AG20443 (cell line): ENCODE data around the gene AP1M1.

Source experiments
- DNase-seq: peaks from one replicate; pipeline ENCODE4 v3.0.0; 2012; ENCODE audit warnings: low spot score, mixed read lengths

AP1M1 gene

DNA sequence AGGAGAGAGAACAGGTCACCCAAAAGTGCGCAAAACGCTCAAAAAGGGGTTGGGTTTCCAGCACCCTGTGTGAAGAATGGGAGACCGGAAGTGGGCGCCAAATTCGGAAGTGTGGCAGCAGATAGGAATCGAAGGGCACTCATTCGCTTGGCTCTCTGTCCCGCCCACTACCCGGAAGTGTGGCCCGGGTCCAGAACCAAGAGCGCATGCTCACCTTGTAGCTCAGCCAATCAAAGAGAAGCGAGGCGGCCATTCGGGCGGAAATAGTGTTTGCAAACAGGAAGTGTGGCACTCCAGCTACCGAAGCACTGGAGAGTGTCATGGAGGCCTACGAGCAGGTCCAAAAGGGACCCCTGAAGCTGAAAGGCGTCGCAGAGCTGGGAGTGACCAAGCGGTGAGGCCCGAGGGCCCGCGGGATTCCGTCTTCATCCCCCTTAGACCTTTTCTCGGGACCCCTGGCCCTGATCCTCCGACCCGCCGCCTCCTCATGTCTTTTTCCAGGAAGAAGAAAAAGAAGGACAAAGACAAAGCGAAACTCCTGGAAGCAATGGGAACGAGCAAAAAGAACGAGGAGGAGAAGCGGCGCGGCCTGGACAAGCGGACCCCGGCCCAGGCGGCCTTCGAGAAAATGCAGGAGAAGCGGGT, 12.5 kb upstream of the AP1M1 start, which contains the start of gene FAM32A:
Gene FAM32A, plus strand, starts transcription at position 288 of the 645 bp plus-strand sequence. Its CDS starts 33 bp downstream, at position 321.
- DNase-seq = peak; percentile 98

DNA sequence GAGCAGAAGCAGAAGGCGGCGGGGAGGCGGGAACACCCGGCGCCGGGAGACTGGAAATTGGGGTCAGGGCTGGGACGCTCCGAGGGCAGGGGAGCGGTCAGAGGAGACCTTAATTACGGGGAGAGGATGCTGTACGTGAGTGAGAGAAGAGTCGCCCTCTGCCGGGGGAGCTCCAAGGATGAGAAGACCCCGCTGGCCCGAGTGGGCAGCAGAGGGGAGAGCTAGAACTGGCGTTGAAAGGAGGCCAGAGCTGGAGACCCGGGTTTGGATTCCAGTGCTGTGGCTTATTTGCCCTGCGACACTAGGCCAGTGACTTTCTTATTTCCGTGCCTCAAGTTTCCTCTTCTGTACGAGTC, 12.0 kb upstream of the AP1M1 start:
- peak; percentile 55 for DNase-seq

DNA sequence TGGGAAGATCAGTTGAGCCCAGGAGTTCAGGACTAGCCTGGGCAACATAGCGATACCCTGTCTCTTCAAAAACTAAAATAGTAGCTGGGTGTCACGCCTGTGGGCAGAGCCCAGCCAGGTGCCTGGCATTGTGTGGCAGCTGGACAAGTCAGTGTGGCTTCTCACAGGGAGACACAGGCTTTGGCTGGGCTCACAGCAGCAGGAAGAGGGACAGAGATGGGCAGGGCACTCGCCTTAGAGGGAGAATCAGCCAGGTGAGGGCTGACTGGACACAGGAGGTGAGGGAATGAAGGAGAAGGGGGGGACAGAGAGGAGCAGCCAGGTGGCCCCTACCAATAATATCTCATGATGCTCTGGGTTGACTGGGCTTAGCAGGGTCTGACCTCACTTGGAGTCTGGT, 9.2 kb upstream of the AP1M1 start:
- no peak for DNase-seq

DNA sequence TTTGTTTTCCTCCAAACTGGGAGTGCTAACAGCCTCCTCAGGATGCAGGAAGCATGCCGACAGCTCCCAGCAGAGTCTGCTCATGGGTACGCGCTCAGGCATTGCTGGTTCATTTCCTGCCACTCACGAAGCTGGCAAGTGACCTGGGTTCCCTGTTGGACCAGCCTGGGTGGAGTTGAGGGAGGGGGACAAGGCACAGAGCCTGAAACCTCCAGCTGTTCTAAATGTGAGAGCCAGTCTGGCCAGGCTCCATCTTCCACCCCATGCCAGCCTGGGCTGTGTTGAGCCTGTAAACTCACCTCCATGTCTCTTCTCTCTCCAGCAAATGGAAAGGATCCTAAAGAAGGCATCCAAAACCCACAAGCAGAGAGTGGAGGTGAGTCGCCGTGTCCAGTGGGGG, 7.5 kb upstream of the AP1M1 start:
- DNase-seq = no peak

DNA sequence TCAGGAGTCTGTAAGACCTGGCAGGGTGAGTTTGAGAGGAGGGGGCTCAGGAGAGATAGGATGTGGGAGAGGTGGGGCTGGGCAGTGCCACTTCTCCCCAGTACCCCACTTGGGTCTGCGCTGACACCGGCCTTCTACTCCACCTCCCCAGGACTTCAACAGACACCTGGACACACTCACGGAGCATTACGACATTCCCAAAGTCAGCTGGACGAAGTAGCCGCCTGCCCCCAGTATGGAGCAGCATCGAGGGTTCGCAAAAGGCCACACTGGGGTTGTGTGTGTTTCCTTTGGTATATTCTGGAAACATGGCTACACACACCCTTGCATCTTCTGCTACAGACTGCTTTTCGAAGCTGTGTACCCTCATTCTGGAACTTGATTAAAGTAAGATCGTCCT, 7.0 kb upstream of the AP1M1 start:
- peak; percentile 2 for DNase-seq

DNA sequence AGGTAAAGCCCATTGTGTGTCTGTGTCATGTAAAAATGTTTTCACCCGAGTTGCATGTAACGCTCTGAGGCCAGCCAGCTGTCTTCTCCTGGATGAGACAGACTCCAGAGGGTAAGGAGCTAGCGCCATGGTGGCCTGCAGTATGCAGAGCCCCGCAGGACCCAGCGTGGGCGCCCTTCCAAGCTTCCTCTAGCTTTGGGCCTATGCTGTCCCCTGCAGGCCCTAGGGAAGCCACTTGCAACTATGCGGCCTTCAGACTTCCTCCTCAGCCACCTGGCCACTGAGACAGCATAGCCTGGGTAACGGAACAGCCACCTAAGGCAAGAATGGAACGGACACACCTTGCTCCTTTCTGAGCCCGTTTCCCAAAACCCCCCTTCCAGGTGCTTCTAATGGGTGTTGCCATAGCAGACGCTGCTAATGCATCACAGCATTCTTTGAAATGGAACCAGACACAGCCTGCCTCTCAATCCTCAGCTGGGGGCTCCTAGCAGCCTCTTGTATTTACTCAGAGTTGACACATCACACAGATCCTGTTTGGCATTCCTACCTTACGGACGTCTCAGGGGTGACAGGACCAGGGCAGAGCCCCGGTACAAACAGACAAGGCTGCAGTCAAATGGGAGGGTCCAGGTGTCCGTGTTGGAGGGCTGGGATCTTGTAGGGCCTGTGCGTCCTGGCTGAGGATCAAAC, 6.3 kb upstream of the AP1M1 start:
- DNase-seq = no peak

DNA sequence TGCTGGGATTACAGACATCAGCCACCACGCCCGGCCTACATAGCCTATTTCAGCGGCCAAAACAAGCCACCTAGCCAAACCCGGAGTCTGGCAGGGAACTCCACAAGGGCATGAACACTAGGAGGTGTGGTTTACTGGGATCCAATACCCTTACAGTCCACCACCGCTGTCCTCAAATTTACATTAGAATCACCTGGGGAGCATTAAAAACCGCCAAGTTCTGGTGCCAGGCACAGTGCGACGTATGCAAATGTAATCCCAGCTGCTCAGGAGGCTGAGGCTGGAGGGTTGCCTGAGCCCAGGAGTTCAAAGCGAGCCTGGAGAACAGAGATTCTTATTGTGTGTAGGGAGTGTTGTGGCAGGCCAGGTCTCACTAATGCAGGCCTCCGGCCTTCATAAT, 4.2 kb upstream of the AP1M1 start:
- no peak for DNase-seq

DNA sequence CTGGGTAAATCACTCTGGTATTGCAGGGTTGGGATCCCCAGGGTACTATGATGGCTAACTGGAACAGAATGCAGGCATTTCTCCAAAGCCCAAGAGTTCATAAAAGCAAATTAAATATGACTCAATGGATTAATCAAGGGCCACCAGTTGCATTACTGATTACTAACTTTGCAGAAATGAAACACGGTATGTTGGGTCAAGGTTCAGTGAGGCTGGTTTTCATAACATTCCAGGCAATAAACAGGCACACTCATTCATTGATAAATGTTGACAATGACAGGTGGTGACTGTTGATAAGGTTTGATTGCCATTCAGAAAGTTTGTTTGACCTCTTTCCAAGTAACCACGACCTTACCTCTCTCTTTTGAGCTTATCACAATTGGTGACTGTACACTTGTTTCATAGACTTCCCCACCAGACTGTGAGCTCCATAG, 506 bp upstream of the AP1M1 start:
- DNase-seq = peak; percentile 83

DNA sequence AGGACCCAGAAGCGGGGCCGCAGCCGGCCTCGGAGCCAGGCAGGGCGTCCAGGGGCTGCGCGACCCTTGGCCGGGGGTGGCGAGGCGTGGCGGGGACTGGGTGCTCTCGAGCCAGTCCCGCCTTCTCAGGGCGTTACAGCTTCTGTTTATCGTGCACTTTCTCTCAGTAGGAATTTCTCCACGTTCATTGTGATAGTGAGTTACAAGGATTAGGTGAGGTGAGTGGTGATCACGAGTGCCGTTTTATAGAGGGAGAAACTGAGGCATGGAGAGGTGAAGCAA, 600 bp downstream of the AP1M1 start:
- DNase-seq = peak; percentile 25

DNA sequence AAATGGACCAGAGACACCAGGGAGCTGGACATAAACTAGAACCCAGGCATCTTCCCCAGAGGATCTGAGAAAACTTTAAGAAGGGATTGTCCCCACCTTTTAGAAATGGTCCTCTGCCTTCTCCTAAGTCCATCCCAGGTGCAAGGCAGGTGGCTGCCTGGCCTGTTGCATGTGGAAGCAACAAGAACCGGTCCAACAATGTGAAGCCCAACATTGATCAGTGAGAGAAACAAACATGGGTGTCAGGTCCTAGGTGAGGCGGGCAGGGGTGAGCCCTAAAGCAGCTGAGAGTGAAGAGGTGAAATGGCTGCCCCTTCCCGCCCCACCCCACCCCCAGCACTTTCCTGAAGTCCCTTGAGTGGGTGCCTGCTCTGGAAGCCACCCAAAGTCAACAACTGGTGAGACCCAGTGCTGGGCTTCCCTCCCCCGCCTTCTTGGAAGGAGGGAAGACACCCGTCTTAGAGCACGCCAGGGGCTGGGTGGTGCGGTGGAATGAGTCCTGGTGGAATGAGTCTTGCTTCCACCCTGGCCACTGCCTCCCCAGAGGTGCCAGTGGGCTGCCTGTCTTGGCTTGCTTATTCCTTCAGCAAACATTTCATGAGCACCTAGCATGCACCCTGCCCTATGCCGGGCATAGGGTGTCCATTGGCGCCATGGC, 1.7 kb downstream of the AP1M1 start:
- no peak for DNase-seq

DNA sequence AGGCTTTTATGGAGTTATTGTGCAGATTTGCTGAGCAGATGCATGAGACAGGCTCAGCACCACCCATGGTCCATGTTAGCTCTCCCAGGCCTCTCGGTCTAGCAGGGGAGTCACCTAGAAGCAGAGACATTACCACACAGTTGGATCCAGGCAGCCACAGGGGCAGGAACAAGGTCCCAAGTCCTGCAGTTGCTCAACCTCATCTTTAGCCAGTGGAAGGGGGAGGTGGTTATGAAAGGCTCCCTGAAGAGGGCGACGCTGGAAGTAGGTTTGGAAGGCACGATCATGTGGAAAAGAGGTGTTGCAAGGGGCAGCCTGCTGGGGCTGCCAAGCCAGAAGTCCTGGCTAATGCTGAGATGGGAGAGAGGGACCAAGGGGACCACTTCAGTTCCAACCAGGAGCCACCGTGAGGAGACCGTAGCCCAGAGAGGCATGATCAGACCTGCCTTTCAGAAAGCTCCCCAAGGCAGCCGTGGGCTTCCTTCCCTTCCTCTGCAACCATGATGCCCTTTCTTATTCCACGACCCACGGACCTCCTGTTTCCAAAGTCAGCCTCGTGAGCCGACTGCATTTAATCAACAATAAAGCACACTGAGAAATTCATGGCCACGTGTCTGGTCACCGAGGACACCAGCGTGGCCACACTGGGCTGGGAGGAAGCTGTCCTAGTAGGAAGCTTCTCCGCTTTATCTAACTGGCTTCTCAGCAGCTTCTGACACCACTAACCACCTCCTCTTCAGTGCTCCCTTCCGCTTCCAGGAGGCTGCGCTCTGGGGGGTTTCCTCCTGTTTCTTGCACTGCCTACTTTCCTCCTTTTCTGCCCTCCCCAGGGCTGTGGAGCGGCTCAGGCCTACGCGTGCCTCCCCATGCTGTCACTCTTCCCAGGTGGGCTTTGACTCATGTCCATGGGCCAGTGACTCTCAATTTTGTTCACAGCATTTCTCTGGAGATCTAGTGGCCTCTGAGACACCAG, 2.6 kb downstream of the AP1M1 start:
- DNase-seq = peak; percentile 51

DNA sequence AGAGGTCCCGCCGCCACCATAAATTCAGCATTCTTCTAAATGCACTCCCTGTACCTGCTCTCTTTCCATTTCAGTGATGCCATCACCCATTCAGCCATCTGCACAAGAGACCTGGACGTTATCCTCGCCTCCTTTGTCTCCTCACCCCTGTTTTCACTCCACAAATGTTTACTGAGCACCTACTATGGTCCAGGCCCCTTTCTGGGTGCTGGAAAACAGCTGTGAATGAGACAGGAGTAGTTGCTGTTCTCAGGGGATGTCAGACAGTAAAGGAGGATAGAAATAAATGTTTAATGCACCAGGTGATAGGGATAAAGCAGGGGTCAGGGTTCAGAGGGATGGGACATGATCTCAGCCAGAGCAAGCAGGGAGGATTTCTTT, 3.3 kb downstream of the AP1M1 start:
- no peak for DNase-seq

DNA sequence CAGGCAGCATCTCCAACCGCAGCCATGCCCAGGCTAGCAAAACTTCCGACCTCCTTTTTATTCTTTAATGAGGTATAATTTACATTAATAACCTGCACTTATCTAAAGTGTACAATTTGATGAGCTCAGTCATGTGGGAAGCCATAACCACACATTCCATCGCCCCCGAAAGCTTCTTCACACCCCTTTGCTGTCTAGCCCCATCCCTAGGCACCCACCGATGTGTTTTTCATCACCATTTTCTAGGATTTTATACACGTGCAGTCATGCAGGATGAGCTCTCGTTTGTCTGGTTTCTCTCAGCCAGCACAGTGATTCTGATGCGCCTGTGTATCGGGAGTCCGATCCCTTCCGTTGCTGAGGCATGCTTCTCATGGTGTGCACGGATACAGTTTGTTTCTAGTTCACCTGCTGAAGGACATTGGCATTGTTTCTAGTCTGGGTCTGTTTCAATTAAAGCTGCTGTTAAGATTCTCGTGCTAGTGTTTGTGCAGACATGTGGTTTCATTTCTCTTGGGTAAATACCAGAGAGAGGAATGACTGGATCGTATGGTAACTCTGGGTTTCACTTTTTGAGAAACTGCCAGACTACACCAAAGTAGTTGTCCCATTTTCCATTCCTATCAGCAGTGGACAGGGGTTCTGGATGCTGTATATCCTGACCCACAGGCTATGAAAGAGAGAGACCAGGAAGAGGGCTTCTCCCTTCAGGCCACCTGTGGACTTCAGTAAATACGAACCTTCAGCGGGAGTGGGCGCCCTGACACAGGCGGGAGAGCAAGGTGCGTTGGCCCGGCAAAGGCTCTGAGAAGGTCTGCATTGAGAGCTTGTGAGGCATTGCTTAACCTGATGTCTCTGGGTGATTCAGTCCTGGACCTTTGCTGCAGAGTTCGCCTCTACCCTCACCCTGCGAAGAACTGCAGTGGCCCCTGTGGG, 4.9 kb downstream of the AP1M1 start:
- peak; percentile 36 for DNase-seq

DNA sequence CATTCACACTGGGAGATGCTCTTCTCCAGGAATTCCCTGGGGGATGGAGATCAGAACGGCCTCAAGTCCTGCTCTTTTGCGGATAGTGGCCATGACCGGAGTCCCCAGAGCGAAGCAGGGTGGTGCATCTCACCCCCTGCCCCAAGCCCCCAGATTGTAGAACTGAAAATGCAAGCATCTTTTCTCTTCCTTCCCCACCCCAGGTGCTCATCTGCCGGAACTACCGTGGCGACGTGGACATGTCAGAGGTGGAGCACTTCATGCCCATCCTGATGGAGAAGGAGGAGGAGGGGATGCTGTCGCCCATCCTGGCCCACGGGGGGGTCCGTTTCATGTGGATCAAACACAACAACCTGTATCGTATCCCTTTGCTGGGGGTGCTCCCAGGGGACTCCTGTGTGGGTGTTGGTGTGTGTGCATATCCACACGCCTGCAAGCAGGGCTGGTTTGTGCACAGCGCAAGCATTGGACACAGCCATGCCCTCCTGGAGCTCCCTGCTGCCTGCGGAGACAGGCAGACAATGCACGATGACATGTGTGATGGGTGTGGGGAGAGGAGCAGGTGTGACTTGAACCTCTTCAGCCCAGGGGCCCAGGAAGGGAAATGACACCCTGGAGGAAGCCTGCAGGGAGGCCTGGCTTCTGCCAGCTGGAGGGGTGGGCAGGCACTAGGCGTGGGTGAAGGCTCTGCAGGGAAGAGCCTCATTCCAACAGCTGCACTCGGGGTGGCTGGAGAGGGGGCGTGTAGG, 5.7 kb downstream of the AP1M1 start:
- no peak for DNase-seq

DNA sequence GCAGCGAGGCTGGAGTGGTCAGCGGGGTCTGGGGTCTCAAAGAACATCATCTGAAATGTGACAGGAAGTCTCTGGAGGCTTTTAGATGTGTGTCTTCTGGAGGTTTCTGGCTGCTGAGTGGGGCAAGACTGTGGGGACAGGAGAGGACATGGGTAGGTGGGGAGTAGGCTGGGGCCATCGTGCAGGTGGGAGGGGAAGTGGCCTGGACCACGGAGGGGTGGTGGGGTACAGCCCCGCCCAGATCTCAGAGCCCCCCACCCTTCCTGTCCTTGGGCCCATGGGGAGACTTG, 6.2 kb downstream of the AP1M1 start:
- DNase-seq = no peak

DNA sequence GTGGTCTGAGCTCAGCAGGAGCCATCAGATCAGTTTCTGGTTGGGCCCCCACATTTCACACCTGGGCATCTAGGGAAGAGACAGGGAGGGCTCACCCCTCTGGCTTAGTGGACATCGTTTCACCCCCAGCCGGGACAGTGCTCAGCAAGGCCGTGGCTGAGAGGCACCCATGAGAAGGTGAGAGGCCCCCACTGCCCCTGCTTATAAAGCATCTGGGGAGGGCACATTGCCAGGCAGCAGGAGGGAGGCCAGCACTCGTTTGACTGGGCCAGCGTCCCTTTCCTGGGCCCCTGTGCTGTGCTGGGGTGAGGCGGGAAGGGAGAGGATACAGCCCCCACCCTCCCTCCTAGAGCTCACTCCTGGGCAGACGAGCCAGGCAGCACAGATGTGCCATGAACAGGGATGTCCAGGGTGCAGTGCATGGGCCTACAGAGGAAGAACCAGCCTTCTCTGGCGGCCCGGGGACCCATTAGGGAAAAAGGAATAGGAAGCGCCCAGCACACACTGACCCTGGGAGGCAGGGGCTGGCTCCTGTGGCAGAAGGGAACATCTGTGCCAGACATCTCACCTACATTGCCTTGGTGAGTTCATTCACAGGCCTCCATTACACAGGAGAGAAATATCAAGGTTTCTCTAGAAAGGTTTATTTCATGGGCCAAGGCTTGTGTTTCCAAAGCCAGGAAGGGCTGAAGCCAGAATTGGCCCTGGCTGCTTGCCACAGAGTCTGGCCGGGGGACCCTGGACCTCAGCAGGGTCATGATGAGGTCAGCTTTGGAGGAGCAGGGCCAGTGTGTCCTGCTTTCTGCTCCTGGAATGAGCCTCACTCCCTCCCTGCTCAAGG, 7.7 kb downstream of the AP1M1 start:
- no peak for DNase-seq

DNA sequence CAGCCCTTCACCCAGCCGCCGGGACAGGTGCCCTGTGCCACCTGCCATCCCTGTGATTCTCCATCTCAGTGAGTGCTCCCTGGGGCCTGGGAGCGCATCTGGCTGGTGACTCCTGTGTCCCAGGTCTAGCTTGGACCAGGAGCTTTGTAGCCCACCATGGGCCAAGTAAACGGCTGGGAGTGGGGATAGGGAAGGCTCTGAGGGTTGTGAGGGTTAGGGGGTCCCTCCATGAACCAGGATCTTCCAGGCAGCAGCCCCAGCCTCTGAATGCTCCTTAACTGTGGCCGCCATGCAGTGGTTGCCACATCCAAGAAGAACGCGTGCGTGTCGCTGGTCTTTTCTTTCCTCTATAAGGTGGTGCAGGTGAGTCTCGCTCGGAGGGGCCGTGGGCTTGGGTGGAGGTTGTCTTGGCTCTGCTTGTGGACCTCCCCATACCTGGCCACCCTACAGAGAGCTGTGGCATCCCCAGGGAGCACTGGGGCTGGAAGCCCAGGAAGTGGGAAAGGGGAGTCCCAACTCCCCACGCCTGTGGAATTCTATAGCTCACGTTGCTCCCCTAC, 8.4 kb downstream of the AP1M1 start:
- DNase-seq = no peak

DNA sequence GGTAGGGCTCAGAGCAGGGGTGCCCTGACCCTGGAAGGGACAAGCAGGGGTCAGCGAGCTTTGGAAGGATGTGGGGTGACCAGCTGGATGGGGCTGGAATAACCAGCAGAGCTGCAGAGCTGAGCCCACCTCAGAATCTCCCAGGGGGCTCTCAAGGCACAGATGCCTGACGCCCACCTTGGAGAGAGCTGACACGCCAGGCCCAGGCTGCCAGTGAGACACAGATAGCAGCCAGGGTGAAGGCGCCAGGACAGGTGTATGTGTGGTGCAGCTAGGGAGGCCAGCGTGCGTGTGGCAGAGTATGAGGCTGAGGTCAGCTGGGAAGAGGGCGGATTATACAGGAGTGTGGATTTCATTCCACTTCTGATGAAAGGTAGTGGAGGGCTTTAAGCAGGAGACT, 8.9 kb downstream of the AP1M1 start:
- no peak for DNase-seq

DNA sequence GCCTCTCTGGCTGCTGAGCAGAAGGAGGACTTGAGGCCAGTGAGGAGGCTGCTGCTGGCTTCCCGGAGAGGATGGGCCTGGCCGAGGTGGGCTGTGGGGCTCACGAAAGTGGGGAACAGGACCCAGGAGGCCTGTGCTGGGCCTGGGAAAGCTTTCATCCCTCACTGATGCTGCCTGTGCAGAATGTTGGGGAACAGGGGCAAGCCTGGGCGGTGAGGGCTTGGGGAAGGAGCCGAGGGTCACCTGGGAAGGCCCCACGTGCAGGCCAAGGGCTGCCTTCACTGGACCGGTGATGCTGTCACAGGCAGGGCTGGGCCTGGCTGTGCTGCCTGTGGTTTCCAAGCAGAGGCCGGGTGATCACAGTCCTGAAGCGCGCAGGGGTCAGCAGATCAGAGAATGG, 9.4 kb downstream of the AP1M1 start:
- no peak for DNase-seq
